Measurements from ENCODE around the gene CETN1.

The CETN1 gene

GRCh38 chr18:600107-600506 lies 19.9 kb downstream of the CETN1 start (continued):
- TF ChIP-seq ZBTB49 (tag by site-specific recombination; IDR thresholded peaks at IDR 0.05; ENCODE audit: low read depth) (no peak), ZNF843 (tag by site-specific recombination; IDR thresholded peaks at IDR 0.05) (peak; percentile 61), IKZF3 (tag by site-specific recombination; IDR thresholded peaks at IDR 0.05) (peak; percentile 79; the same call in 1 of the 2 replicates), KLF16 (tag by site-specific recombination; IDR thresholded peaks at IDR 0.05) (no peak), ZNF791 (tag by site-specific recombination; IDR thresholded peaks at IDR 0.05) (no peak), ZNF639 (tag by site-specific recombination; IDR thresholded peaks at IDR 0.05) (no peak), ZBTB48 (tag by site-specific recombination; IDR thresholded peaks at IDR 0.05) (no peak), MYNN (tag by site-specific recombination; IDR thresholded peaks at IDR 0.05; ENCODE audit: borderline replicate concordance) (no peak), ZNF596 (tag by site-specific recombination; IDR thresholded peaks at IDR 0.05) (no peak), ZSCAN30 (tag by site-specific recombination; IDR thresholded peaks at IDR 0.05) (peak; percentile 73; the same call in 1 of the 2 replicates), ZNF785 (tag by site-specific recombination; IDR thresholded peaks at IDR 0.05) (no peak), ZNF280C (tag by site-specific recombination; IDR thresholded peaks at IDR 0.05) (no peak), ZNF311 (tag by site-specific recombination; IDR thresholded peaks at IDR 0.05; ENCODE audit: borderline replicate concordance) (no peak), ZNF398 (tag by site-specific recombination; IDR thresholded peaks at IDR 0.05) (no peak), ZNF529 (tag by site-specific recombination; IDR thresholded peaks at IDR 0.05; ENCODE audit: insufficient replicate concordance) (no peak), SCRT1 (tag by site-specific recombination; IDR thresholded peaks at IDR 0.05; ENCODE audit: borderline replicate concordance) (no peak)

- CTCF ChIA-PET = interaction anchor here (0.6 to 3.1 kb wide), 4 partner anchors 11 to 1931 kb away, joined by 3 to 20 read pairs (median 4); no protein-coding TSS in a partner anchor
- no peaks in the 10 kb centered on the region for H3K9me3 ChIP-seq (ENCODE audit: control insufficient read depth, insufficient read depth, low read depth, low read length)
- no peak overlapping the region for H3K27ac ChIP-seq (ENCODE audit: extremely low read depth, low read depth, low read length)
- no peak overlapping the region for H3K4me3 ChIP-seq (ENCODE audit: low read depth, low read length)
- H3K4me1 ChIP-seq (ENCODE audit: control insufficient read depth, insufficient read depth, low read length) = peaks cover 8% of the 10 kb centered on the region
- POLR2A ChIA-PET = no interaction called here
- H3K36me3 ChIP-seq (ENCODE audit: control insufficient read depth in 2 of 2, insufficient read depth in 1 of 2, low read length in 2 of 2) = no peaks in the 10 kb centered on the region
- TF ChIP-seq ZNF792 (tag by site-specific recombination; IDR thresholded peaks at IDR 0.05) (no peak), KLF9 (tag by site-specific recombination; IDR thresholded peaks at IDR 0.05; ENCODE audit: low read depth) (no peak), ZBTB21 (tag by site-specific recombination; IDR thresholded peaks at IDR 0.05) (no peak), PRDM6 (tag by site-specific recombination; IDR thresholded peaks at IDR 0.05) (no peak), ZNF202 (tag by site-specific recombination; IDR thresholded peaks at IDR 0.05; ENCODE audit: borderline replicate concordance) (no peak), ZNF785 (tag by site-specific recombination; IDR thresholded peaks at IDR 0.05) (no peak), ZNF148 (tag by site-specific recombination; IDR thresholded peaks at IDR 0.05; ENCODE audit: borderline replicate concordance) (no peak), ZNF184 (tag by site-specific recombination; IDR thresholded peaks at IDR 0.05) (no peak), ZBTB17 (tag by site-specific recombination; IDR thresholded peaks at IDR 0.05) (no peak), ZNF426 (tag by site-specific recombination; IDR thresholded peaks at IDR 0.05) (no peak), ZNF311 (tag by site-specific recombination; IDR thresholded peaks at IDR 0.05; ENCODE audit: borderline replicate concordance) (no peak)
These were observed 24.6 kb downstream of the CETN1 start for GRCh38 chr18:604771-605170.
